H9 (cell line): ENCODE measurements around the gene ITPKB. TPM values are rescaled to one million over a fixed set of nuclear protein-coding genes. Genes with fewer than 3 reads are reported as not detected.

Source experiments
- DNase-seq: peaks from one replicate; pipeline ENCODE4 v3.0.0-alpha.2; 2017
- H2AFZ ChIP-seq: one replicate; pipeline ENCODE4 v1.6.1; 2013; ENCODE audit warnings: mild to moderate bottlenecking, low read length, control low read depth, moderate library complexity
- H2AK5ac ChIP-seq: 2 replicates; pipeline ENCODE4 v1.6.1; 2013; ENCODE audit warnings: low read length, control low read depth, mixed read lengths; ENCODE audit not compliant: insufficient read length
- H2BK120ac ChIP-seq: one replicate; pipeline ENCODE4 v1.6.1; 2013; ENCODE audit warnings: low read depth, mild to moderate bottlenecking, low read length, control low read depth, inconsistent platforms; ENCODE audit not compliant: poor library complexity, severe bottlenecking
- H2BK12ac ChIP-seq: 2 replicates; pipeline ENCODE4 v1.6.1; 2013; ENCODE audit warnings: low read length, control low read depth, mixed read lengths, low read depth; ENCODE audit not compliant: insufficient read length
- H2BK15ac ChIP-seq: 2 replicates; pipeline ENCODE4 v1.6.1; 2013; ENCODE audit warnings: low read depth, low read length, control low read depth
- H2BK20ac ChIP-seq: one replicate; pipeline ENCODE4 v1.6.1; 2013; ENCODE audit warnings: low read depth, mild to moderate bottlenecking, low read length, control low read depth, inconsistent platforms; ENCODE audit not compliant: poor library complexity, severe bottlenecking
- H2BK5ac ChIP-seq: 2 replicates; pipeline ENCODE4 v1.6.1; 2013; ENCODE audit warnings: low read length, control low read depth, mixed read lengths; ENCODE audit not compliant: insufficient read length
- H3K14ac ChIP-seq: 2 replicates; pipeline ENCODE4 v1.6.1; 2013; ENCODE audit warnings: low read length, control low read depth; ENCODE audit not compliant: insufficient read depth
- H3K18ac ChIP-seq: 2 replicates; pipeline ENCODE4 v1.6.1; 2013; ENCODE audit warnings: low read depth, mild to moderate bottlenecking, mixed read lengths, low read length, control low read depth; ENCODE audit not compliant: insufficient read length
- H3K23ac ChIP-seq: 2 replicates; pipeline ENCODE4 v1.6.1; 2013; ENCODE audit warnings: low read length, control low read depth, mixed read lengths, low read depth; ENCODE audit not compliant: insufficient read length
- H3K23me2 ChIP-seq: 2 replicates; pipeline ENCODE4 v1.6.1; 2013; ENCODE audit warnings: low read depth, mild to moderate bottlenecking, mixed read lengths, low read length, control low read depth; ENCODE audit not compliant: insufficient read length, poor library complexity, severe bottlenecking
- H3K27ac ChIP-seq: 2 replicates; pipeline ENCODE4 v1.5.1; 2013; ENCODE audit warnings: low read length, control low read depth, mixed read lengths, low read depth; ENCODE audit not compliant: insufficient read length
- H3K27me3 ChIP-seq: 2 replicates; pipeline ENCODE4 v1.6.1; 2013; ENCODE audit warnings: low read length, control low read depth, inconsistent platforms; ENCODE audit not compliant: insufficient read depth
- H3K4ac ChIP-seq: 2 replicates; pipeline ENCODE4 v1.6.1; 2013; ENCODE audit warnings: low read depth, mild to moderate bottlenecking, control low read depth, inconsistent platforms, low read length, moderate library complexity
- H3K4me1 ChIP-seq: 2 replicates; pipeline ENCODE4 v1.6.1; 2013; ENCODE audit warnings: low read length, control low read depth, inconsistent platforms; ENCODE audit not compliant: insufficient read depth
- H3K4me2 ChIP-seq: 2 replicates; pipeline ENCODE4 v1.6.1; 2013; ENCODE audit warnings: low read length, control low read depth, mixed read lengths; ENCODE audit not compliant: insufficient read length, insufficient read depth
- H3K56ac ChIP-seq: 2 replicates; pipeline ENCODE4 v1.6.1; 2013; ENCODE audit warnings: low read depth, mild to moderate bottlenecking, mixed read lengths, low read length, control low read depth; ENCODE audit not compliant: insufficient read length
- H3K79me1 ChIP-seq: 2 replicates; pipeline ENCODE4 v1.6.1; 2013; ENCODE audit warnings: low read depth, mild to moderate bottlenecking, moderate library complexity, low read length, control low read depth, inconsistent platforms; ENCODE audit not compliant: insufficient read depth, poor library complexity, severe bottlenecking
- H3K79me2 ChIP-seq: 2 replicates; pipeline ENCODE4 v1.6.1; 2013; ENCODE audit warnings: low read length, control low read depth, inconsistent platforms; ENCODE audit not compliant: insufficient read depth
- H3K9ac ChIP-seq: 2 replicates; pipeline ENCODE4 v1.6.1; 2013; ENCODE audit warnings: low read length, control low read depth, mixed read lengths; ENCODE audit not compliant: insufficient read length; ENCODE audit errors: extremely low read depth
- H3K9me3 ChIP-seq: one replicate; pipeline ENCODE4 v1.6.1; 2013; ENCODE audit warnings: low read depth, low read length, inconsistent platforms; ENCODE audit not compliant: control insufficient read depth
- H3T11ph ChIP-seq: one replicate; pipeline ENCODE4 v1.6.1; 2013; ENCODE audit warnings: mild to moderate bottlenecking, low read length, control low read depth, inconsistent platforms
- H4K20me1 ChIP-seq: one replicate; pipeline ENCODE4 v1.6.1; 2013; ENCODE audit not compliant: control insufficient read depth, insufficient read length, insufficient read depth
- H4K5ac ChIP-seq: 2 replicates; pipeline ENCODE4 v1.6.1; 2013; ENCODE audit warnings: low read depth, mild to moderate bottlenecking, mixed read lengths, low read length, control low read depth; ENCODE audit not compliant: insufficient read length
- H4K8ac ChIP-seq: replicated peaks from 2 replicates; pipeline ENCODE4 v1.6.1; 2013; ENCODE audit warnings: low read length, control low read depth, mixed read lengths, low read depth; ENCODE audit not compliant: insufficient read length
- H4K91ac ChIP-seq: 2 replicates; pipeline ENCODE4 v1.6.1; 2013; ENCODE audit warnings: low read depth, mild to moderate bottlenecking, moderate library complexity, mixed read lengths, low read length, control low read depth; ENCODE audit not compliant: insufficient read length
- H3K27ac Mint-ChIP-seq, 3 experiments: 2 replicates in 2 of 3; 3 replicates in 1 of 3; pipeline ENCODE4 v1.8.0; 2020 to 2021; ENCODE audit warnings: mixed read lengths in 3 of 3, mild to moderate bottlenecking in 1 of 3, moderate library complexity in 1 of 3
- H3K27me3 Mint-ChIP-seq: 2 replicates; pipeline ENCODE4 v1.8.0; 2021; ENCODE audit warnings: low read depth, mild to moderate bottlenecking, moderate library complexity, mixed read lengths
- H3K36me3 Mint-ChIP-seq, 3 experiments: 2 replicates in 2 of 3; 3 replicates in 1 of 3; pipeline ENCODE4 v1.8.0; 2020 to 2021; ENCODE audit warnings: low read depth in 3 of 3, mixed read lengths in 3 of 3; ENCODE audit not compliant: insufficient read depth in 1 of 3
- H3K4me1 Mint-ChIP-seq, 2 experiments: 2 replicates each; pipeline ENCODE4 v1.8.0; 2020; ENCODE audit warnings: mixed read lengths in 2 of 2
- H3K4me3 Mint-ChIP-seq, 2 experiments: 2 replicates in 1 of 2; 3 replicates in 1 of 2; pipeline ENCODE4 v1.8.0; 2020 to 2021; ENCODE audit warnings: mild to moderate bottlenecking in 2 of 2, mixed read lengths in 2 of 2, moderate library complexity in 1 of 2
- H3K9me3 Mint-ChIP-seq, 2 experiments: 2 replicates in 1 of 2; 3 replicates in 1 of 2; pipeline ENCODE4 v1.8.0; 2020; ENCODE audit warnings: mild to moderate bottlenecking in 2 of 2, mixed read lengths in 2 of 2, moderate library complexity in 1 of 2
- WGBS: extraction: QIAGEN DNeasy Blood & Tissue Kit; methylation state at CpG from one replicate; pipeline ENCODE4 v1.1.7; 2013; ENCODE audit warnings: missing lambda C conversion rate, low lambda C conversion rate, mixed read lengths; ENCODE audit not compliant: insufficient read length; ENCODE audit errors: extremely low coverage; 5-methylcytosine and 5-hydroxymethylcytosine counted together
- total RNA-seq: library from RNA; stranded (reverse); gene quantifications from 2 replicates; pipeline ENCODE4 v1.2.1, GENCODE V29; 2021
- TF ChIP-seq, protein P1 (sequence below): fragments of 200-600 bp; sonication (generic); conservative IDR thresholded peaks from 3 replicates; pipeline ENCODE4 v1.8.0; 2021; ENCODE audit warnings: antibody characterized with exemption, mild to moderate bottlenecking

The ITPKB gene
- total RNA-seq, 1 experiment from 2014 or later, result 3.8 TPM

DNA sequence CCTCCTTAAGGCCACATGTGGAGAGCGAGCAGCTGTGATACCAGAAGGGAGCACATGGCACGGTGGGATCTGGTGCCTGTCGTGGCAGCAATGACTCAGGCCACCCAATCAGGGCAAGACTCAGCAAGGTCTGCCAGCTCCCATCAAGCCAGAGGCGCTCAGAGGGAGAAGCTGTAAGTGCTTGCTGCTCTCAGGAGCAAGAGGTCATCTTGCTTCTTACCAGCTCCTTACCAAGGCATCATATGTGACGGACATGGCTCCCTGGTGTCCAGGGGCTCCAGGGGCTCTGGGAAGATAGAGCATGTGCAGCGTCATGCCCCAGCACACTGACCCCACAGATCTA, 72.9 kb downstream of the ITPKB start:
- H2BK20ac ChIP-seq, result no peak overlapping the region
- no peak overlapping the region for H2BK120ac ChIP-seq
- no peak overlapping the region for H2BK15ac ChIP-seq
- no peak overlapping the region for H4K8ac ChIP-seq
- H3K18ac ChIP-seq, result no peak overlapping the region
- H3K9me3 ChIP-seq, result no peaks in the 10 kb centered on the region
- Mint-ChIP-seq H3K27me3 (peaks cover 5% of the 10 kb centered on the region), H3K36me3 (no peaks in the 10 kb centered on the region), H3K4me3 (no peak overlapping the region), H3K27ac (no peak overlapping the region), H3K9me3 (no peaks in the 10 kb centered on the region), H3K4me1 (peaks cover 38 to 53% of the 10 kb centered on the region in 2 experiments)
- H2BK12ac ChIP-seq, result no peak overlapping the region
- H3K14ac ChIP-seq, result no peak overlapping the region; the same call in 1 of the 2 replicates
- no peak overlapping the region for H3K23ac ChIP-seq
- no peak overlapping the region for H3K4me2 ChIP-seq
- no peak overlapping the region for H3K4ac ChIP-seq
- no peak overlapping the region for H3K9ac ChIP-seq
- WGBS, result no CpG with 5 or more reads among the region's 6 CpGs
- peaks cover 6% of the 10 kb centered on the region for H3K4me1 ChIP-seq
- H3K23me2 ChIP-seq, result no peaks in the 10 kb centered on the region
- TF ChIP-seq, protein P1, sequence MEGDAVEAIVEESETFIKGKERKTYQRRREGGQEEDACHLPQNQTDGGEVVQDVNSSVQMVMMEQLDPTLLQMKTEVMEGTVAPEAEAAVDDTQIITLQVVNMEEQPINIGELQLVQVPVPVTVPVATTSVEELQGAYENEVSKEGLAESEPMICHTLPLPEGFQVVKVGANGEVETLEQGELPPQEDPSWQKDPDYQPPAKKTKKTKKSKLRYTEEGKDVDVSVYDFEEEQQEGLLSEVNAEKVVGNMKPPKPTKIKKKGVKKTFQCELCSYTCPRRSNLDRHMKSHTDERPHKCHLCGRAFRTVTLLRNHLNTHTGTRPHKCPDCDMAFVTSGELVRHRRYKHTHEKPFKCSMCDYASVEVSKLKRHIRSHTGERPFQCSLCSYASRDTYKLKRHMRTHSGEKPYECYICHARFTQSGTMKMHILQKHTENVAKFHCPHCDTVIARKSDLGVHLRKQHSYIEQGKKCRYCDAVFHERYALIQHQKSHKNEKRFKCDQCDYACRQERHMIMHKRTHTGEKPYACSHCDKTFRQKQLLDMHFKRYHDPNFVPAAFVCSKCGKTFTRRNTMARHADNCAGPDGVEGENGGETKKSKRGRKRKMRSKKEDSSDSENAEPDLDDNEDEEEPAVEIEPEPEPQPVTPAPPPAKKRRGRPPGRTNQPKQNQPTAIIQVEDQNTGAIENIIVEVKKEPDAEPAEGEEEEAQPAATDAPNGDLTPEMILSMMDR, result no peak
- no peaks in the 10 kb centered on the region for H3K27me3 ChIP-seq
- no peaks in the 10 kb centered on the region for H4K20me1 ChIP-seq
- DNase-seq, result no peak
- no peaks in the 10 kb centered on the region for H3K79me1 ChIP-seq
- H4K91ac ChIP-seq, result no peak overlapping the region
- no peak overlapping the region for H4K5ac ChIP-seq
- no peak overlapping the region for H3T11ph ChIP-seq
- H3K79me2 ChIP-seq, result no peaks in the 10 kb centered on the region
- H2AFZ ChIP-seq, result no peak overlapping the region
- H3K56ac ChIP-seq, result no peak overlapping the region
- H2BK5ac ChIP-seq, result peak overlapping the region; percentile 5
- H3K27ac ChIP-seq, result no peak overlapping the region
- no peak overlapping the region for H2AK5ac ChIP-seq
